ENCODE measurements around the gene HAGH. TPM values are rescaled to one million over a fixed set of nuclear protein-coding genes. Genes with fewer than 3 reads are reported as not detected.

Gene HAGH
- total RNA-seq, 2 experiments from 2014 or later = 26.9 to 29.9 TPM

DNA sequence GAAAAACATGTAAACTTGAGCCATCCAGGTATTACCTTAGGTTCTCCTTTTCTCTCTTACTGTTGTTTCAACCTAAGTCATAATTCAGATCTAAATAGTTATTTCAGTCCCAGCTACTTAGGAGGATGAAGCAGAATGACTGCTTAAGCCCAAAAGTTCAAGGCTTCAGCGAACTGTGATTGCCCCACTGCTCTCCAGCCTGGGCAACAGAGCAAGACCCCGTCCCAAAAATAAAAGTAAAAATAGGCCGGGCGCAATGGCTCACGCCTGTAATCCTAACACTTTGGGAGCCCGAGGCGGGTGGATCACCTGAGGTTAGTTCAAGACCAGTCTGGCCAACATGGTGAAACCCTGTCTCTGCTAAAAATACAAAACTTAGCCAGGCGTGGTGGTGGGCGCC lies 35.8 kb upstream of the HAGH start:
- BruUV-seq (replicated peaks) = no TSS peak

DNA sequence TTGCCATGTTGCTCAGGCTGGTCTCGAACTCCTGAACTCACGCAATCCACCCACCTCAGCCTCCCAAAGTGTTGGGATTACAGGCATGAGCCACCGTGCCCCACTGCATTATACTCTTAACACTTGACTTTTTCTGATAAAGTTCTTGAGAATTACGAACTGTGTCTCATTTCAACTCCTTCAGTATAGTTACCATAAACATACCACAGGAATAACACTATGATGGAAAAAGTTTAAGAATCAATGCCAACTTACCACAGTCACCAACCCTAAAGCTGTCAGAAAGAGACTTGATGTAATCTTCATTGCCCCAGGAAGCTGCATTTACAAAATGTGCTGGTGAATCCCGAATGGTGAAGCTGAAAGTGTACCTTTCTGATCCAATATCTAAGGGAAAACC lies 35.1 kb upstream of the HAGH start:
- intact Hi-C loops (cut with micrococcal nuclease; ENCODE audit: unreplicated experiment) = no loop called here
- no peak overlapping the region for H2AFZ ChIP-seq (ENCODE audit: low read length)
- no peak for DNase-seq (ENCODE audit: low spot score)
- H4K20me1 ChIP-seq (ENCODE audit: insufficient read depth, low read length) = no peaks in the 10 kb centered on the region
- no peaks in the 10 kb centered on the region for H3K9me2 ChIP-seq (ENCODE audit: insufficient read depth, low read length)
- no peaks in the 10 kb centered on the region for H3K9me3 ChIP-seq (ENCODE audit: low read length)
- ChIA-PET POLR2A (no interaction called here), CTCF (ENCODE audit: unreplicated experiment) (no interaction called here)
- no TSS peak for BruUV-seq (replicated peaks)
- no peak overlapping the region for H3K4me2 ChIP-seq (ENCODE audit: low read length)
- H3K4me3 ChIP-seq (ENCODE audit: low read depth, low read length, poor library complexity, severe bottlenecking) = no peak overlapping the region
- no peaks in the 10 kb centered on the region for H3K79me2 ChIP-seq (ENCODE audit: insufficient read depth, low read depth, low read length)
- no peak overlapping the region for H3K27ac ChIP-seq (ENCODE audit: low read depth, low read length, poor library complexity, severe bottlenecking)
- H3K36me3 ChIP-seq (ENCODE audit: insufficient read depth, low read length) = no peaks in the 10 kb centered on the region
- H3K4me1 ChIP-seq (ENCODE audit: insufficient read depth, low read length, poor library complexity, severe bottlenecking) = no peaks in the 10 kb centered on the region
- TF ChIP-seq, protein P1, sequence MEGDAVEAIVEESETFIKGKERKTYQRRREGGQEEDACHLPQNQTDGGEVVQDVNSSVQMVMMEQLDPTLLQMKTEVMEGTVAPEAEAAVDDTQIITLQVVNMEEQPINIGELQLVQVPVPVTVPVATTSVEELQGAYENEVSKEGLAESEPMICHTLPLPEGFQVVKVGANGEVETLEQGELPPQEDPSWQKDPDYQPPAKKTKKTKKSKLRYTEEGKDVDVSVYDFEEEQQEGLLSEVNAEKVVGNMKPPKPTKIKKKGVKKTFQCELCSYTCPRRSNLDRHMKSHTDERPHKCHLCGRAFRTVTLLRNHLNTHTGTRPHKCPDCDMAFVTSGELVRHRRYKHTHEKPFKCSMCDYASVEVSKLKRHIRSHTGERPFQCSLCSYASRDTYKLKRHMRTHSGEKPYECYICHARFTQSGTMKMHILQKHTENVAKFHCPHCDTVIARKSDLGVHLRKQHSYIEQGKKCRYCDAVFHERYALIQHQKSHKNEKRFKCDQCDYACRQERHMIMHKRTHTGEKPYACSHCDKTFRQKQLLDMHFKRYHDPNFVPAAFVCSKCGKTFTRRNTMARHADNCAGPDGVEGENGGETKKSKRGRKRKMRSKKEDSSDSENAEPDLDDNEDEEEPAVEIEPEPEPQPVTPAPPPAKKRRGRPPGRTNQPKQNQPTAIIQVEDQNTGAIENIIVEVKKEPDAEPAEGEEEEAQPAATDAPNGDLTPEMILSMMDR (conservative IDR thresholded peaks at IDR 0.05; ENCODE audit: low read length) = no peak
- no peak for TF ChIP-seq EZH2phosphoT487 (IDR thresholded peaks at IDR 0.05; ENCODE audit: borderline replicate concordance, low read depth, low read length)

More for the DNA sequence above, 35.8 kb upstream of the HAGH start:
- H3K9me2 ChIP-seq (ENCODE audit: insufficient read depth, low read length) = no peaks in the 10 kb centered on the region
- H3K79me2 ChIP-seq (ENCODE audit: insufficient read depth, low read depth, low read length) = no peaks in the 10 kb centered on the region
- no peaks in the 10 kb centered on the region for H3K9me3 ChIP-seq (ENCODE audit: low read length)
- no peak overlapping the region for H2AFZ ChIP-seq (ENCODE audit: low read length)
- TF ChIP-seq, protein P1 (conservative IDR thresholded peaks at IDR 0.05; ENCODE audit: low read length) = no peak
- TF ChIP-seq EZH2phosphoT487 (IDR thresholded peaks at IDR 0.05; ENCODE audit: borderline replicate concordance, low read depth, low read length) = no peak
- no peak for DNase-seq (ENCODE audit: low spot score)
- ChIA-PET CTCF (ENCODE audit: unreplicated experiment) (no interaction called here), POLR2A (no interaction called here)
- H3K36me3 ChIP-seq (ENCODE audit: insufficient read depth, low read length) = no peaks in the 10 kb centered on the region
- intact Hi-C loops (cut with micrococcal nuclease; ENCODE audit: unreplicated experiment) = no loop called here
- no peak overlapping the region for H3K4me3 ChIP-seq (ENCODE audit: low read depth, low read length, poor library complexity, severe bottlenecking)
- no peaks in the 10 kb centered on the region for H4K20me1 ChIP-seq (ENCODE audit: insufficient read depth, low read length)
- H3K27ac ChIP-seq (ENCODE audit: low read depth, low read length, poor library complexity, severe bottlenecking) = no peak overlapping the region
- no peak overlapping the region for H3K4me2 ChIP-seq (ENCODE audit: low read length)
- no peaks in the 10 kb centered on the region for H3K4me1 ChIP-seq (ENCODE audit: insufficient read depth, low read length, poor library complexity, severe bottlenecking)

DNA sequence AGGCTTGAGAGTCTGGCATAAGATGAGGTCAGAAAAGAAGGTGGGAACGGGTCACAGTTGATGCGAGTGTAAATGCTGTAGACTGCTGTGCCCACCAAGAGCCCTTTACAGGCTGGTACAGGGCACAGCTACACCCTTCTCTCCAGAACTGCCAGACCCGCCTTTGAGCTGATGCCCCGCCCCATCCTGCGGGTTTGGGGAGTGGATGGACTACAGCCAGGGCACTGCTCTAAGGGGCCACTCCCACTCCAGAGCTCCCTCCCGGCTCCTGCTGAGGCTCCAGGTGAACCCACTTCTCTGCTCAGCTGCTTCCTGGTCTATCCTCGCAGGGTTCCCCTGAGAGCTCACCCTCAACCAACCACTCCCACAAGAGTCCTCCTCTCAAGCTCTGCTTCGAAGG lies 33.0 kb upstream of the HAGH start:
- ChIA-PET CTCF (ENCODE audit: unreplicated experiment) (no interaction called here), POLR2A (no interaction called here)
- TF ChIP-seq, protein P1 (conservative IDR thresholded peaks at IDR 0.05; ENCODE audit: low read length) = no peak
- no peak for TF ChIP-seq EZH2phosphoT487 (IDR thresholded peaks at IDR 0.05; ENCODE audit: borderline replicate concordance, low read depth, low read length)
- Histone ChIP-seq H3K4me3 (ENCODE audit: low read depth, low read length, poor library complexity, severe bottlenecking) (no peak overlapping the region), H3K27ac (ENCODE audit: low read depth, low read length, poor library complexity, severe bottlenecking) (no peak overlapping the region), H3K36me3 (ENCODE audit: insufficient read depth, low read length) (no peaks in the 10 kb centered on the region), H2AFZ (ENCODE audit: low read length) (no peak overlapping the region), H4K20me1 (ENCODE audit: insufficient read depth, low read length) (no peaks in the 10 kb centered on the region), H3K79me2 (ENCODE audit: insufficient read depth, low read depth, low read length) (no peaks in the 10 kb centered on the region), H3K9me3 (ENCODE audit: low read length) (no peaks in the 10 kb centered on the region), H3K4me1 (ENCODE audit: insufficient read depth, low read length, poor library complexity, severe bottlenecking) (no peaks in the 10 kb centered on the region), H3K4me2 (ENCODE audit: low read length) (no peak overlapping the region), H3K9me2 (ENCODE audit: insufficient read depth, low read length) (no peaks in the 10 kb centered on the region)
- intact Hi-C loops (cut with micrococcal nuclease; ENCODE audit: unreplicated experiment) = no loop called here
- DNase-seq (ENCODE audit: low spot score) = no peak
- BruUV-seq (replicated peaks) = no TSS peak

Measured in OCI-LY7 (cell line).